ENCODE data around the gene KATNB1.
A peak's percentile ranks its signal among the peaks of the same experiment; 100 is the strongest.

DNA sequence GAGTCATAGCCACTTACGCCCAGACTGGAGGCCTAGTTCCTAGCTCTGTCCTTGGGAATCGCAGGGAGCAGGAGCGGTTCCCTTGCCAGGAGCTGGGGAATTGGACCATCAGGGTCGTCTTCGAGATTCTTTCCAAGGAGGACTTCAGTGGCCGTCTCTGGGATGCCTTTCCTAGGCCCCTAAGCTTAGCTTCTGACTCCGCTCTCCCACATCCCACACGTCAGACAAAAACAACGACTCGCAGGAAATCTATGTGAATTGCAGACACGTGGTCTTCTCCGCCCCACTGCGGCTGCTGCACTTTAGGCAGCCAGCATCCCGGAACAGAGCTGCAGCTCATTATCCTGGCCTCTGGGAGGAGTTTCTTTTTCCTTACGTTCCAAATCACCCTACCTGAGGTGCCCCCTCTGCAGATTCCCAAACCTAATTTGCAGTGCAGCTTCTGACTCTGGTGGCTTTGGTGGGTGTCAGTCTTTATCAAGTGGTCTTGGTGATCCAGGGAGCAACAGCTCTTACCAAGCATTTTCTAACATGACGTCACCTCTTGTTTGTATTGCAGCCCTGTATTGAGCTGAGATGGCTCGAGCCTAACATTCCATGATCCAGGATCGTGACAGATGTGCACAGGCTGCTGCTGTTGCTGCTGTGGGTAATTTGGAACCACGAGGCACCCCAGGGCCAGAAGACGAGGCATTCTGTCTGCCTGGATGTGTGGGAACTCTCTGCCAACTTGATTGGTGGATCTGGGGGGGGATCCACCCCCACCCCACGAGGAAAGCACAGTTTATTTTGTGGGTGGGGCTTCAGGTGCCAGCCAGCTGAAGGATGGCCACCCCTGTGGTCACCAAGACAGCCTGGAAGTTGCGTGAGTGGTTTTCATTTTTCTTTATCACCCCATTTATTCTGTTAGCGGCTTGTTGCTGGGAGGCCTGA, 1.1 kb downstream of the KATNB1 start:
- TF ChIP-seq, protein P1, sequence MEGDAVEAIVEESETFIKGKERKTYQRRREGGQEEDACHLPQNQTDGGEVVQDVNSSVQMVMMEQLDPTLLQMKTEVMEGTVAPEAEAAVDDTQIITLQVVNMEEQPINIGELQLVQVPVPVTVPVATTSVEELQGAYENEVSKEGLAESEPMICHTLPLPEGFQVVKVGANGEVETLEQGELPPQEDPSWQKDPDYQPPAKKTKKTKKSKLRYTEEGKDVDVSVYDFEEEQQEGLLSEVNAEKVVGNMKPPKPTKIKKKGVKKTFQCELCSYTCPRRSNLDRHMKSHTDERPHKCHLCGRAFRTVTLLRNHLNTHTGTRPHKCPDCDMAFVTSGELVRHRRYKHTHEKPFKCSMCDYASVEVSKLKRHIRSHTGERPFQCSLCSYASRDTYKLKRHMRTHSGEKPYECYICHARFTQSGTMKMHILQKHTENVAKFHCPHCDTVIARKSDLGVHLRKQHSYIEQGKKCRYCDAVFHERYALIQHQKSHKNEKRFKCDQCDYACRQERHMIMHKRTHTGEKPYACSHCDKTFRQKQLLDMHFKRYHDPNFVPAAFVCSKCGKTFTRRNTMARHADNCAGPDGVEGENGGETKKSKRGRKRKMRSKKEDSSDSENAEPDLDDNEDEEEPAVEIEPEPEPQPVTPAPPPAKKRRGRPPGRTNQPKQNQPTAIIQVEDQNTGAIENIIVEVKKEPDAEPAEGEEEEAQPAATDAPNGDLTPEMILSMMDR (IDR thresholded peaks at IDR 0.05), result peak in 1 of 6 experiments; percentile 44
- TF ChIP-seq POLR2A (IDR thresholded peaks at IDR 0.05), result peak in 1 of 2 donors; percentile 21

Measured in thyroid gland (tissue), 4 donors.